GM18526 (cell line): Measurements from ENCODE around the gene TIMM8B.
A peak's percentile ranks its signal among the peaks of the same experiment; 100 is the strongest.

Experiments
- POLR2A ChIP-seq: IDR thresholded peaks from 3 replicates; pipeline ENCODE4 v1.6.1; 2011; ENCODE audit not compliant: insufficient read length; ENCODE audit errors: extremely low read depth

Gene TIMM8B

GRCh38 chr11:112097734-112098528 is 11.4 kb upstream of the TIMM8B start:
- TF ChIP-seq POLR2A, result no peak

GRCh38 chr11:112096194-112096593 is 9.6 kb upstream of the TIMM8B start:
- no peak for TF ChIP-seq POLR2A

GRCh38 chr11:112087212-112087611 is 656 bp upstream of the TIMM8B start:
- TF ChIP-seq POLR2A, result no peak

GRCh38 chr11:112085822-112086421 is 634 bp downstream of the TIMM8B start:
- TF ChIP-seq POLR2A, result no peak

DNA sequence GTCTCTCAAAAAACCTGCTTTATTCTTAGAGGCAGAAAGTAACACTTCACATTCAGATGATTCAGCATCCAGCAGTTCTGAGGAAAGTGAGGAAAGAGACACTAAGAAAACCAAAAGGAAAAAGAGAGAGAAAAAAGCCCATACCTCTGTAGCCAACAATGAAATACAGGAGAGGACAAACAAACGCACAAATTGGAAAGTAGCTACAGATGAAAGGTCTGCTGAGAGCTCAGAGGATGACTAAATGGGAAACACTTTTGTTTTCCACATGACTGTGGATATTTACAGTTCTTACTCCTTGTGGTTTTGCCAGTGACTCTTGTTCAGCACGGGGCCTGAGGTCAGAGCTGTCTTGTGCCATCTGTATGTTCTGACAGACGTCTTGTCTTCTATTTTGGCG is 3.8 kb downstream of the TIMM8B start:
- TF ChIP-seq POLR2A, result no peak

GRCh38 chr11:112073941-112074811 is 12.4 kb downstream of the TIMM8B start, which contains the start of the genes NKAPD1 and PIH1D2:
Gene NKAPD1 (plus strand): TSS chr11:112074299. CDS start chr11:112075575, 1,276 bp downstream.
Gene PIH1D2 (minus strand): TSS chr11:112074017. CDS start chr11:112073174, 843 bp downstream.
- TF ChIP-seq POLR2A, result peak; percentile 53

DNA sequence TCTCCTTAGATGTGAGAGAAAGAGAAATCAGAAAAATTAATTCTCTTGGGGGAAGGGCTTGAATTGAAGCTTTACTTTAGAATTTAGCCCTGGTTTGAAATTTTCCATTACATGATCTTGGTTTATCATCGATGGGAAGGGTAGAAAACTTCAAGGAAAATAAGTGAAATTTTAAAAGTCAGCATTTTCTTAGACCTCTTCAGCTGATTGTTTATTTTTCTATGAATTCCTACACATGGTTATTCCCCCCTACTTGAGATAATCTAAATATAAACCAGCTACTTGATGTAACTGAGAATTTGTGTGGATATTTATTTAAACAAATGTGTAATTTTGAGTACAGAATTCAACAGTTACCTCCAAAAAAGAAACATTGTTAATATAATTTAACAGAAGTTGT is 23.6 kb downstream of the TIMM8B start:
- TF ChIP-seq POLR2A, result no peak

- TF ChIP-seq POLR2A, result no peak
Measured at GRCh38 chr11:112058103-112058502, 28.5 kb downstream of the TIMM8B start.

DNA sequence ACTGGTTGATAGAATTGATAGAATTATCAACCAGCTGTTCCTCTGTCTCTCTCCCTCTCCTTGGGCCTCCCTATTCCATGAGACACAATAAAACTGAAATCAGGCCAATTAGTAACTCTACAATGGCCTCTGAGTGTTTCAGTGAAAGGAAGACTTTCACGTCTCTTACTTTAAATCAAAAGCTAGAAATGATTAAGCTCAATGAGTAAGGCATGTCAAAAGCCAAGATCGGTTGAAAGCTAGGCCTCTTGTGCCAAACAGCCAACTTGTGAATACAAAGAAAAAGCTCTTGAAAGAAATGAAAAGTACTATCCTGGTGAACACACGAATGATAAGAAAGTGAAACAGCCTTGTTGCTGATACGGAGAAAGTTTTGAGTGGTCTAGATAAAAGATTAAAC is 29.4 kb downstream of the TIMM8B start:
- TF ChIP-seq POLR2A, result no peak

- no peak for TF ChIP-seq POLR2A
Measured at GRCh38 chr11:112051768-112052167, 34.8 kb downstream of the TIMM8B start.

DNA sequence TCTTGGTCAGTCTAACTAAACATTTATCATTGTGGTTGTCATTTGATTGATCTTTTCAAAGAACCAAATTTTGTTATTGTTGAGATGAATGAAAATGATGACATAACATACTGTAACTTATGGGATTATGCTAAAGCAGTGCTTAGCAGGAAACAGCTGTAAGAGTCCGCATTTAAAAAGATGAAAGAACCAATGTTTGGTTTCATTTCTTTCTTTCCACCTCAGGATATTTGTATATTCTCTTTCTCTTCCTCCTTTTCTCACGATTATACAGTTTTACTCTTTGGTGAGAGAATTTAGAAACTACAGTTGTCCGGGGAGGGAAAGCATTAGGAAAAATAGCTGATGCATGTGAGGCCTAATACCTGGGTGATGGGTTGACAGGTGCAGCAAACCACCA is 35.8 kb downstream of the TIMM8B start:
- no peak for TF ChIP-seq POLR2A

DNA sequence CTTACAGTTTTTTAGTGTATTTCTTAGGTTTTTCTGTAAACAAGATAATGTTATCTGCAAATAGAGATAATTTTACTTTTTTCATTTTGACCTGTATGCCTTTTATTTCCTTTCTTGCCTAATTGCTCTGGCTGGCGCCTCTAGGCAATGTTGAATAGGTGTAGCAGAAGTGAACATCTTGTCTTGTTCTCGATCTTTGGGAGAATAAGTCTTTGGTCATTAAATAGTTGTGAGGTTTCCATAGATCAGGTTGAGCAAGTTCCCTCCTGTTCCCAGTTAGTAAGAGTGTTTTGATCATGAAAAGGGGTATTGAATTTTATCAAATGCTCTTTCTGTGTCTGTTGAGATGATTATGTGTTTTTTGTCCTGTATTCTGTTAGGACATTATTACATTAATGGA is 36.8 kb downstream of the TIMM8B start:
- no peak for TF ChIP-seq POLR2A

GRCh38 chr11:112044961-112045360 is 41.6 kb downstream of the TIMM8B start:
- TF ChIP-seq POLR2A, result no peak

GRCh38 chr11:112042961-112043304 is 43.6 kb downstream of the TIMM8B start:
- TF ChIP-seq POLR2A, result no peak

DNA sequence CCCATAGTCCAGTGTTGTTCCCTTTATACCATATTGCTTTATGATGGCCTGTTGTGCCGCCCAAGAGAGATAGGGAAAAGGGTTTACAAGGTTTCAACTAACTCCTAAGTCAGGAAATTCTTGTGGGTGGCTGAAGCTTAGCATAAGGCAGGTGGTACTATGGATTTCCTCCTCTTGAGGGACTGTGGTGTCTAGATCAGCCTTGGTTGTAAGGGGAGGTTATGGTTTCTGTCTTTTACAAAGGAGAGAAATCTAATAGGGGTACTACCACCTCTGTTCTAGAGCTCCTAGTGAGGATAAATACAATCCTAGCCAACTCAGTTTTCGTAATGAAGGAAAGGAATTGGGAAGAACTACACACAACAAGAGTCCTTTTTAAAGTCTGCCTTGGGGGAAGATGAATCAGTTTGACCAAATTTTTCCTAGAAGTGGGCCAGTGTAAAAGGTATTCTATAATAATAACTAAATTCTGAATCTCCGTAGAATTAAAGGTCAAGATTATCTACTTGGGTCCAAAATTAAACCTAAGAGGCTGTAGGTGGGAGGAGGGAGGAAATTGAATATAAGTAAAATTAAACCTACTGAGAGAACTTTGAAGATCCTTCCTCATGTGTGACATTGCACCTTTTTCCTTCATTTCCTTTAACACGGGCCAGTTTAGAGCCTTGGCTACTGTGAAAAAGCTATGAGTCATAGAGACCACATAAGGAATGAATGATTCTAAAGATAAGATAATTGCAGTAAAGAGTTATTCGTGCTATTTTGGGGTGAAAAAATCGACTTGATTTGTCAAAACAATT is 44.2 kb downstream of the TIMM8B start:
- no peak for TF ChIP-seq POLR2A
